H9 (cell line): ENCODE results near the gene RBFA. TPM values are rescaled to one million over a fixed set of nuclear protein-coding genes. Genes with fewer than 3 reads are reported as not detected.

Experiments used
- DNase-seq: peaks from one replicate; pipeline ENCODE4 v3.0.0-alpha.2; 2017
- H2AFZ ChIP-seq: one replicate; pipeline ENCODE4 v1.6.1; 2013; ENCODE audit warnings: mild to moderate bottlenecking, low read length, control low read depth, moderate library complexity
- H2AK5ac ChIP-seq: 2 replicates; pipeline ENCODE4 v1.6.1; 2013; ENCODE audit warnings: low read length, control low read depth, mixed read lengths; ENCODE audit not compliant: insufficient read length
- H2BK120ac ChIP-seq: one replicate; pipeline ENCODE4 v1.6.1; 2013; ENCODE audit warnings: low read depth, mild to moderate bottlenecking, low read length, control low read depth, inconsistent platforms; ENCODE audit not compliant: poor library complexity, severe bottlenecking
- H2BK12ac ChIP-seq: 2 replicates; pipeline ENCODE4 v1.6.1; 2013; ENCODE audit warnings: low read length, control low read depth, mixed read lengths, low read depth; ENCODE audit not compliant: insufficient read length
- H2BK15ac ChIP-seq: 2 replicates; pipeline ENCODE4 v1.6.1; 2013; ENCODE audit warnings: low read depth, low read length, control low read depth
- H2BK20ac ChIP-seq: one replicate; pipeline ENCODE4 v1.6.1; 2013; ENCODE audit warnings: low read depth, mild to moderate bottlenecking, low read length, control low read depth, inconsistent platforms; ENCODE audit not compliant: poor library complexity, severe bottlenecking
- H2BK5ac ChIP-seq: 2 replicates; pipeline ENCODE4 v1.6.1; 2013; ENCODE audit warnings: low read length, control low read depth, mixed read lengths; ENCODE audit not compliant: insufficient read length
- H3K14ac ChIP-seq: 2 replicates; pipeline ENCODE4 v1.6.1; 2013; ENCODE audit warnings: low read length, control low read depth; ENCODE audit not compliant: insufficient read depth
- H3K18ac ChIP-seq: 2 replicates; pipeline ENCODE4 v1.6.1; 2013; ENCODE audit warnings: low read depth, mild to moderate bottlenecking, mixed read lengths, low read length, control low read depth; ENCODE audit not compliant: insufficient read length
- H3K23ac ChIP-seq: 2 replicates; pipeline ENCODE4 v1.6.1; 2013; ENCODE audit warnings: low read length, control low read depth, mixed read lengths, low read depth; ENCODE audit not compliant: insufficient read length
- H3K23me2 ChIP-seq: 2 replicates; pipeline ENCODE4 v1.6.1; 2013; ENCODE audit warnings: low read depth, mild to moderate bottlenecking, mixed read lengths, low read length, control low read depth; ENCODE audit not compliant: insufficient read length, poor library complexity, severe bottlenecking
- H3K27ac ChIP-seq: 2 replicates; pipeline ENCODE4 v1.5.1; 2013; ENCODE audit warnings: low read length, control low read depth, mixed read lengths, low read depth; ENCODE audit not compliant: insufficient read length
- H3K27me3 ChIP-seq: 2 replicates; pipeline ENCODE4 v1.6.1; 2013; ENCODE audit warnings: low read length, control low read depth, inconsistent platforms; ENCODE audit not compliant: insufficient read depth
- H3K4ac ChIP-seq: 2 replicates; pipeline ENCODE4 v1.6.1; 2013; ENCODE audit warnings: low read depth, mild to moderate bottlenecking, control low read depth, inconsistent platforms, low read length, moderate library complexity
- H3K4me1 ChIP-seq: 2 replicates; pipeline ENCODE4 v1.6.1; 2013; ENCODE audit warnings: low read length, control low read depth, inconsistent platforms; ENCODE audit not compliant: insufficient read depth
- H3K4me2 ChIP-seq: 2 replicates; pipeline ENCODE4 v1.6.1; 2013; ENCODE audit warnings: low read length, control low read depth, mixed read lengths; ENCODE audit not compliant: insufficient read length, insufficient read depth
- H3K56ac ChIP-seq: 2 replicates; pipeline ENCODE4 v1.6.1; 2013; ENCODE audit warnings: low read depth, mild to moderate bottlenecking, mixed read lengths, low read length, control low read depth; ENCODE audit not compliant: insufficient read length
- H3K79me1 ChIP-seq: 2 replicates; pipeline ENCODE4 v1.6.1; 2013; ENCODE audit warnings: low read depth, mild to moderate bottlenecking, moderate library complexity, low read length, control low read depth, inconsistent platforms; ENCODE audit not compliant: insufficient read depth, poor library complexity, severe bottlenecking
- H3K79me2 ChIP-seq: 2 replicates; pipeline ENCODE4 v1.6.1; 2013; ENCODE audit warnings: low read length, control low read depth, inconsistent platforms; ENCODE audit not compliant: insufficient read depth
- H3K9ac ChIP-seq: 2 replicates; pipeline ENCODE4 v1.6.1; 2013; ENCODE audit warnings: low read length, control low read depth, mixed read lengths; ENCODE audit not compliant: insufficient read length; ENCODE audit errors: extremely low read depth
- H3K9me3 ChIP-seq: one replicate; pipeline ENCODE4 v1.6.1; 2013; ENCODE audit warnings: low read depth, low read length, inconsistent platforms; ENCODE audit not compliant: control insufficient read depth
- H3T11ph ChIP-seq: one replicate; pipeline ENCODE4 v1.6.1; 2013; ENCODE audit warnings: mild to moderate bottlenecking, low read length, control low read depth, inconsistent platforms
- H4K20me1 ChIP-seq: one replicate; pipeline ENCODE4 v1.6.1; 2013; ENCODE audit not compliant: control insufficient read depth, insufficient read length, insufficient read depth
- H4K5ac ChIP-seq: 2 replicates; pipeline ENCODE4 v1.6.1; 2013; ENCODE audit warnings: low read depth, mild to moderate bottlenecking, mixed read lengths, low read length, control low read depth; ENCODE audit not compliant: insufficient read length
- H4K8ac ChIP-seq: replicated peaks from 2 replicates; pipeline ENCODE4 v1.6.1; 2013; ENCODE audit warnings: low read length, control low read depth, mixed read lengths, low read depth; ENCODE audit not compliant: insufficient read length
- H4K91ac ChIP-seq: 2 replicates; pipeline ENCODE4 v1.6.1; 2013; ENCODE audit warnings: low read depth, mild to moderate bottlenecking, moderate library complexity, mixed read lengths, low read length, control low read depth; ENCODE audit not compliant: insufficient read length
- H3K27ac Mint-ChIP-seq, 3 experiments: 2 replicates in 2 of 3; 3 replicates in 1 of 3; pipeline ENCODE4 v1.8.0; 2020 to 2021; ENCODE audit warnings: mixed read lengths in 3 of 3, mild to moderate bottlenecking in 1 of 3, moderate library complexity in 1 of 3
- H3K27me3 Mint-ChIP-seq: 2 replicates; pipeline ENCODE4 v1.8.0; 2021; ENCODE audit warnings: low read depth, mild to moderate bottlenecking, moderate library complexity, mixed read lengths
- H3K36me3 Mint-ChIP-seq, 3 experiments: 2 replicates in 2 of 3; 3 replicates in 1 of 3; pipeline ENCODE4 v1.8.0; 2020 to 2021; ENCODE audit warnings: low read depth in 3 of 3, mixed read lengths in 3 of 3; ENCODE audit not compliant: insufficient read depth in 1 of 3
- H3K4me1 Mint-ChIP-seq, 2 experiments: 2 replicates each; pipeline ENCODE4 v1.8.0; 2020; ENCODE audit warnings: mixed read lengths in 2 of 2
- H3K4me3 Mint-ChIP-seq, 2 experiments: 2 replicates in 1 of 2; 3 replicates in 1 of 2; pipeline ENCODE4 v1.8.0; 2020 to 2021; ENCODE audit warnings: mild to moderate bottlenecking in 2 of 2, mixed read lengths in 2 of 2, moderate library complexity in 1 of 2
- H3K9me3 Mint-ChIP-seq, 2 experiments: 2 replicates in 1 of 2; 3 replicates in 1 of 2; pipeline ENCODE4 v1.8.0; 2020; ENCODE audit warnings: mild to moderate bottlenecking in 2 of 2, mixed read lengths in 2 of 2, moderate library complexity in 1 of 2
- CTCF ChIP-seq: fragments of 200-600 bp; sonication (generic); conservative IDR thresholded peaks from 3 replicates; pipeline ENCODE4 v1.8.0; 2021; ENCODE audit warnings: antibody characterized with exemption, mild to moderate bottlenecking
- WGBS: extraction: QIAGEN DNeasy Blood & Tissue Kit; methylation state at CpG from one replicate; pipeline ENCODE4 v1.1.7; 2013; ENCODE audit warnings: missing lambda C conversion rate, low lambda C conversion rate, mixed read lengths; ENCODE audit not compliant: insufficient read length; ENCODE audit errors: extremely low coverage; 5-methylcytosine and 5-hydroxymethylcytosine counted together
- total RNA-seq: library from RNA; stranded (reverse); gene quantifications from 2 replicates; pipeline ENCODE4 v1.2.1, GENCODE V29; 2021

RBFA gene
- total RNA-seq, 1 experiment from 2014 or later, result 42.5 TPM

- Histone ChIP-seq H4K8ac (no peak overlapping the region), H4K20me1 (no peaks in the 10 kb centered on the region), H3K56ac (no peak overlapping the region), H3K23me2 (no peaks in the 10 kb centered on the region), H4K91ac (no peak overlapping the region), H3K18ac (no peak overlapping the region), H3K79me2 (no peaks in the 10 kb centered on the region), H3K27ac (no peak overlapping the region), H2BK20ac (no peak overlapping the region), H2BK15ac (no peak overlapping the region), H2BK5ac (no peak overlapping the region), H3K4ac (no peak overlapping the region), H2BK120ac (no peak overlapping the region), H2AFZ (no peak overlapping the region), H3K27me3 (no peaks in the 10 kb centered on the region), H3K4me1 (peaks cover 2% of the 10 kb centered on the region; the same call in 1 of the 2 replicates), H3T11ph (no peak overlapping the region), H3K23ac (no peak overlapping the region), H3K9me3 (no peaks in the 10 kb centered on the region), H3K9ac (no peak overlapping the region), H2AK5ac (no peak overlapping the region), H3K79me1 (no peaks in the 10 kb centered on the region), H4K5ac (no peak overlapping the region), H2BK12ac (no peak overlapping the region), H3K14ac (no peak overlapping the region), H3K4me2 (no peak overlapping the region)
- no CpG with 5 or more reads among the region's 9 CpGs for WGBS
- peak overlapping the region in 1 of 2 experiments; percentile 51; a peak in 1 of 5 replicates for H3K4me3 Mint-ChIP-seq
- no peak overlapping the region; a peak in 1 of 7 replicates for H3K27ac Mint-ChIP-seq
- H3K9me3 Mint-ChIP-seq, result peaks cover 24% of the 10 kb centered on the region in 2 experiments
- peaks cover 7% of the 10 kb centered on the region in 2 experiments for H3K4me1 Mint-ChIP-seq
- H3K36me3 Mint-ChIP-seq, result peaks cover 12 to 26% (median 13%) of the 10 kb centered on the region in 3 experiments
- no peaks in the 10 kb centered on the region; the same call in none of the 2 replicates for H3K27me3 Mint-ChIP-seq
- no peak for TF ChIP-seq CTCF
- no peak for DNase-seq
Measured at GRCh38 chr18:80076379-80076778, 42.1 kb downstream of the RBFA start.
